GM18505 (cell line): ENCODE measurements around the gene TRDMT1.
"Not testable (repeated sequence)": the region's sequence is repeated elsewhere in the genome, so short reads cannot be mapped to it uniquely, and the experiment has no call there.

ENCODE experiments used
- ATAC-seq: cut with Tn5 transposase; IDR thresholded peaks from one replicate; pipeline ENCODE4 v1.9.1; 2021; ENCODE audit not compliant: unreplicated experiment
- POLR2A ChIP-seq: IDR thresholded peaks from 4 replicates; pipeline ENCODE4 v1.6.1; 2011; ENCODE audit warnings: borderline replicate concordance; ENCODE audit not compliant: insufficient read depth, insufficient read length; ENCODE audit errors: extremely low read depth

The TRDMT1 gene

GRCh38 chr10:17126327-17126726 lies 75.1 kb downstream of the TRDMT1 start:
- no peak for TF ChIP-seq POLR2A
- ATAC-seq = no peak

- ATAC-seq = no peak
- TF ChIP-seq POLR2A = no peak
Measured at GRCh38 chr10:17125206-17125893, 76.1 kb downstream of the TRDMT1 start.

DNA sequence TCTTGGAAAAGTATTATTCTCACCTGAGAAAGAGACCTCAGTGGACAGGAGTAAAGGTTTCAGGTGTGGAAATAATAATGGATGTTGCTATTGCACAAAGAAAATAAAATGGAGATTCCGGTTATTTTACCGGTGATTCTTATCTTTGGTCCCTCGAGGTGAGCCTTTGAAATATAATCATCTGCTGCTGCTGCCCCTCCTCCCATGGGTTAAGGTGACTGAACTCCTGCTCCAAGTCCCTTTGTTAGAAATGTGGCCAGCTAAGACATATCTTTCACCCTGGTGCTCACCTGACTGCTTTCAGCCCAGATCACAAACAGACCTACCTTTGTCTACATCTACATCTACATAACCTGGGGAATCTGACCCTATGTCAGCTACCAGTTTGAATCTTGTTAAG lies 77.5 kb downstream of the TRDMT1 start:
- ATAC-seq = no peak
- TF ChIP-seq POLR2A = no peak

DNA sequence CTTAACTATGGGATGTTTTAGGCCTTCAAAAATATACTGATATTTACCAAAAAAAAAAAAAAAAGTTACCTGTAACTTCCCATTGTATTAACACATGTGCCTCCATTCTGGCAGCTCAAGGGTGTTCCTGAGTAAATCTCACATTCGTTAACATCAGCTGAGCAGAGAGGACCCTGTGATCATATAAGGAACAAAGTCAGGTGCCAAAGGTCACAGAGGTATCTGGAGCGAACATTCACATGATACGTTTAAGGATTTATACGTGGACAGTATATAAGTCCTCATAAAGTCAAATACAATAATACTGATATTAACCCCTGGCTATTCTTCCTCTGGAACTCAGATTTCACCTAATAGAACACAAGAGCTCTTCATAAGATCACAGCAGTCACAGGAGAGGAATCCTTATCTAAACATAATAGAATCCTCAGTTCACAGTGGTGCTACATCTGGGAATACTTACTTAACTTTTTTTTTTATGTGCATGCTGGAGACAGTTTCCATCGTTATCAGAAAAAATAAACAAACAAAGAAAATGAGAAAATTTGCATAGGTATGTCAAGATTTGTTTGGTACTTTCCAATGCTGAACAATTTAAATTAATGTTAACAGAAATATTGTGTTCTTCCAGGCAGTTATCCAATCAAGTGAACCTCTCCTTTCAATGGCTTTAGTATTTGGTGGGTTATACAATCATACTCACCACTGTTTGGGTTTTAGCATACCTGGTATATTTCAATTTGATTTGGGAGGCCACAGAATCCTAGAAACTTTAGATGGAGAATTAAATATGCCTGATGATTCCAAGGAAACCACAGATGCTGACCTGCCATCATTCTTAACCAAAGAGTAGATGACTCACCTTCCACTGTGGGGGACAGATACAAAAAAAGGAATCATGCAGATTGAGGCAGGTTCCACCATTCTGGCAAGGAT lies 78.5 kb downstream of the TRDMT1 start:
- no peak for ATAC-seq

GRCh38 chr10:17122052-17122451 lies 79.4 kb downstream of the TRDMT1 start:
- TF ChIP-seq POLR2A = no peak
- no peak for ATAC-seq

More for the DNA sequence above, 78.5 kb downstream of the TRDMT1 start:
- no peak for TF ChIP-seq POLR2A

DNA sequence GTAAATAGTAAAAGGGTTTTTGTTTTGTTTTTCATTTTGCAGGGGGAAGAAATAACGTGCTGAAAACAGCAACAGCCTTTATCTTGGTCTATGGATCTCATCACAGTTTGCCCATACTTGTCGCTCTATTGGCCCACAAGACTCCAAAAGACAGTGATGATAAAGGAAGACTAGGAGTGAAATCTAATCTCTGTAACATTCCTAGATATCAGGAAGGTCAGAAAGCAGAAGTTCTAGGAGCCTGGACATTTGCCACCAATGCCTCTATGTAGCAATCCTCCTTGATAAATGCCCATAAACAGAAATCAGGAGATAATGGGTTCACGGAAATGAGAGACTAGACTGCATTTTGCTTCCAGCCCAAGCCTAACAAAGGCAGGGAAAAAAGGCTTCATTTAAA lies 80.8 kb downstream of the TRDMT1 start:
- no peak for TF ChIP-seq POLR2A
- ATAC-seq = no peak

- no peak for ATAC-seq
- no peak for TF ChIP-seq POLR2A
Measured at GRCh38 chr10:17119845-17120244, 81.6 kb downstream of the TRDMT1 start.

- ATAC-seq = no peak
- no peak for TF ChIP-seq POLR2A
Measured at GRCh38 chr10:17116193-17116592, 85.3 kb downstream of the TRDMT1 start.

DNA sequence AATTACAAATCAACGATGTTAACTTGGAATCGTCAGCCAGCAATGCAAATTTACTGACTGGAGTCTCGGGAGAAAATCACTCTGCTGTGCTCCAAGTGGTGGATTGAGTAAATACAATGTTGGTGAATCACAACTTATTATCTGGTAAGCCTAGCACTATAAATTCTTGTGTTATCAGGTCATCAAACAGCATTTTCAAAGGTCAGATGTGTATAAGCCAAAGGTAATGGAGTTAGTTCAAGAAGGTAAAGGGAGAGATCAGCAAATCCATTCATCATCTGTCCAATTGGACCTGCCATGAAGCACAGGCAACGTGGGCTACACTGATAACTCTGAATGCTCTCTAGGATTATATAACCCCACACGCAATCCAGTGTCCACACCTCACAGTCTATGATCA lies 85.8 kb downstream of the TRDMT1 start:
- no peak for ATAC-seq
- no peak for TF ChIP-seq POLR2A

- not testable (repeated sequence) for ATAC-seq
Measured at GRCh38 chr10:17114878-17115444, 86.5 kb downstream of the TRDMT1 start.

GRCh38 chr10:17113889-17114540 lies 87.5 kb downstream of the TRDMT1 start:
- no peak for ATAC-seq
- no peak for TF ChIP-seq POLR2A

- TF ChIP-seq POLR2A = no peak
- no peak for ATAC-seq
Measured at GRCh38 chr10:17113346-17113745, 88.1 kb downstream of the TRDMT1 start.

- no peak for TF ChIP-seq POLR2A
- ATAC-seq = no peak
Measured at GRCh38 chr10:17112566-17112965, 88.9 kb downstream of the TRDMT1 start.
